K562 (cell line): ENCODE measurements around the gene CARM1. TPM values are rescaled to one million over a fixed set of nuclear protein-coding genes. Genes with fewer than 3 reads are reported as not detected.

Experiments used
- ATF6 ChIP-seq: sonication (generic); formaldehyde crosslinking; IDR thresholded peaks from 2 replicates; pipeline ENCODE4 v1.4.0; 2020; ENCODE audit warnings: mild to moderate bottlenecking, missing genetic modification reagents
- ELF1 ChIP-seq: fragments of 200-800 bp; sonication (Bioruptor generic); IDR thresholded peaks from 2 replicates; pipeline ENCODE4 v1.6.1; 2016; ENCODE audit warnings: missing genetic modification characterization, missing compliant biosample characterization
- HDAC1 ChIP-seq, 2 experiments: fragments of 450-650 bp; IDR thresholded peaks; 2 replicates each; pipeline ENCODE4 v1.6.1; 2016 to 2017; ENCODE audit warnings: inconsistent platforms in 1 of 2, mild to moderate bottlenecking in 1 of 2, moderate library complexity in 1 of 2
- HMG20A ChIP-seq: fragments of 450-650 bp; formaldehyde crosslinking; conservative IDR thresholded peaks from 2 replicates; pipeline ENCODE4 v1.4.0; 2020; ENCODE audit warnings: mild to moderate bottlenecking, mixed read lengths
- IRF1 ChIP-seq: sonication (generic); formaldehyde crosslinking; IDR thresholded peaks from 2 replicates; pipeline ENCODE4 v1.8.0; 2022; ENCODE audit warnings: missing genetic modification reagents, mild to moderate bottlenecking, borderline replicate concordance
- NELFE ChIP-seq: IDR thresholded peaks from 2 replicates; pipeline ENCODE4 v1.6.1; 2011; ENCODE audit warnings: mild to moderate bottlenecking; ENCODE audit not compliant: insufficient read depth, insufficient read length
- NR4A1 ChIP-seq, 2 experiments: fragments of 250-450 bp in 1 of 2; fragments of 450-650 bp in 1 of 2; sonication (Bioruptor Pico) in 1 of 2; IDR thresholded peaks; 2 replicates each; pipeline versions ENCODE4 v1.4.0 to v1.6.1; 2016 to 2020; ENCODE audit warnings: mild to moderate bottlenecking in 2 of 2, missing compliant biosample characterization in 1 of 2, missing genetic modification characterization in 1 of 2, moderate library complexity in 1 of 2
- SOX6 ChIP-seq: fragments of 450-650 bp; IDR thresholded peaks from 2 replicates; pipeline ENCODE4 v1.6.1; 2014; ENCODE audit warnings: mild to moderate bottlenecking
- TBP ChIP-seq: optimal IDR thresholded peaks from 2 replicates; pipeline ENCODE3; 2011; ENCODE audit warnings: low read depth, low read length, improper control_type of control experiment
- TFAP4 ChIP-seq: sonication (generic); formaldehyde crosslinking; IDR thresholded peaks from 2 replicates; pipeline ENCODE4 v1.8.0; 2022; ENCODE audit warnings: missing genetic modification reagents, mild to moderate bottlenecking, moderate library complexity, borderline replicate concordance
- TGIF2 ChIP-seq: sonication (generic); formaldehyde crosslinking; IDR thresholded peaks from 2 replicates; pipeline ENCODE4 v1.8.1; 2022; ENCODE audit warnings: mild to moderate bottlenecking, missing genetic modification reagents, moderate library complexity
- ZNF217 ChIP-seq: sonication (generic); formaldehyde crosslinking; IDR thresholded peaks from 2 replicates; pipeline ENCODE4 v1.8.0; 2022; ENCODE audit warnings: mild to moderate bottlenecking, missing genetic modification reagents
- ZNF24 ChIP-seq: fragments of 450-650 bp; IDR thresholded peaks from 2 replicates; pipeline ENCODE4 v1.6.1; 2016
- ZNF655 ChIP-seq: fragments of 250-450 bp; sonication (Bioruptor Pico); IDR thresholded peaks from 2 replicates; pipeline ENCODE4 v1.5.0; 2021
- ZNF764 ChIP-seq: fragments of 250-450 bp; sonication (Bioruptor Pico); IDR thresholded peaks from 2 replicates; pipeline ENCODE4 v1.4.0; 2020; ENCODE audit warnings: low read depth, mild to moderate bottlenecking, moderate library complexity
- polyA plus RNA-seq, 8 experiments: library from polyadenylated mRNA; depleted of rRNA in 4 of 8; stranded (reverse) in 5 of 8; unstranded in 3 of 8; fragments of >200 nt; fragmentation: Nextera tagmentation in 2 of 8; fragmentation: Illumina TruSeq in 1 of 8; extraction: Ambion mirVana in 2 of 8; extraction: Trizol in 1 of 8; gene quantifications; 2 replicates each; pipeline versions ENCODE4 v1.2.1 to v1.2.3, GENCODE V29; 2011 to 2014; ENCODE audit warnings: inconsistent platforms in 1 of 8, missing spikeins in 1 of 8
- total RNA-seq, 7 experiments: library from RNA; depleted of rRNA in 6 of 7; stranded (reverse); fragments of >200 nt in 6 of 7; fragmentation: Illumina TruSeq in 2 of 7; extraction: Trizol in 2 of 7; gene quantifications; 2 replicates each; pipeline versions ENCODE4 v1.2.1 to v1.2.3, GENCODE V29; 2011 to 2021; ENCODE audit warnings: low replicate concordance in 1 of 7
- TF ChIP-seq, protein P1 (sequence below), 2 experiments: fragments of 450-650 bp; IDR thresholded peaks; 2 replicates each; pipeline ENCODE4 v1.6.1; 2016
- TF ChIP-seq, protein P2 (sequence below): fragments of 250-450 bp; sonication (Bioruptor Pico); IDR thresholded peaks from 2 replicates; pipeline ENCODE4 v1.5.0; 2021

The CARM1 gene
- total and polyA plus RNA-seq, 9 of the 15 experiments (the other 6 are each of a cell fraction or from before 2014, with no cell fraction given), result 0.36 to 86.0 (median 29.7) TPM

- TF ChIP-seq, protein P1, sequence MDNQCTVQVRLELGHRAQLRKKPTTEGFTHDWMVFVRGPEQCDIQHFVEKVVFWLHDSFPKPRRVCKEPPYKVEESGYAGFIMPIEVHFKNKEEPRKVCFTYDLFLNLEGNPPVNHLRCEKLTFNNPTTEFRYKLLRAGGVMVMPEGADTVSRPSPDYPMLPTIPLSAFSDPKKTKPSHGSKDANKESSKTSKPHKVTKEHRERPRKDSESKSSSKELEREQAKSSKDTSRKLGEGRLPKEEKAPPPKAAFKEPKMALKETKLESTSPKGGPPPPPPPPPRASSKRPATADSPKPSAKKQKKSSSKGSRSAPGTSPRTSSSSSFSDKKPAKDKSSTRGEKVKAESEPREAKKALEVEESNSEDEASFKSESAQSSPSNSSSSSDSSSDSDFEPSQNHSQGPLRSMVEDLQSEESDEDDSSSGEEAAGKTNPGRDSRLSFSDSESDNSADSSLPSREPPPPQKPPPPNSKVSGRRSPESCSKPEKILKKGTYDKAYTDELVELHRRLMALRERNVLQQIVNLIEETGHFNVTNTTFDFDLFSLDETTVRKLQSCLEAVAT (IDR thresholded peaks at IDR 0.05), result no peak
- TF ChIP-seq NELFE (no peak), ZNF217 (CRISPR knock-in tag) (no peak), NR4A1 (CRISPR knock-in tag; IDR thresholded peaks at IDR 0.05) (no peak), NR4A1 (tag; IDR thresholded peaks at IDR 0.05) (no peak; the same call in 1 of the 2 replicates), ATF6 (CRISPR knock-in tag) (no peak), TBP (peak; percentile 74), SOX6 (peak; percentile 21; the same call in 1 of the 2 replicates), IRF1 (CRISPR knock-in tag) (no peak), ZNF764 (CRISPR knock-in tag) (no peak), TFAP4 (peak; percentile 69; the same call in 1 of the 2 replicates), ZNF24 (peak; percentile 10; the same call in 1 of the 2 replicates), TGIF2 (CRISPR knock-in tag) (no peak), HDAC1 (IDR thresholded peaks at IDR 0.05) (peak in 1 of 2 experiments; percentile 73; a peak in 2 of 4 replicates), HMG20A (CRISPR knock-in tag) (no peak), ZNF655 (CRISPR knock-in tag) (no peak), ELF1 (tag) (peak; percentile 91)
- TF ChIP-seq, protein P2, sequence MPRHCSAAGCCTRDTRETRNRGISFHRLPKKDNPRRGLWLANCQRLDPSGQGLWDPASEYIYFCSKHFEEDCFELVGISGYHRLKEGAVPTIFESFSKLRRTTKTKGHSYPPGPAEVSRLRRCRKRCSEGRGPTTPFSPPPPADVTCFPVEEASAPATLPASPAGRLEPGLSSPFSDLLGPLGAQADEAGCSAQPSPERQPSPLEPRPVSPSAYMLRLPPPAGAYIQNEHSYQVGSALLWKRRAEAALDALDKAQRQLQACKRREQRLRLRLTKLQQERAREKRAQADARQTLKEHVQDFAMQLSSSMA (CRISPR knock-in tag), result peak; percentile 93
These were observed 57.4 kb downstream of the CARM1 start, which contains the start of the genes TIMM29 and YIPF2 (continued) for GRCh38 chr19:10928563-10929401.
